ENCODE data around the gene STK32B.

Gene STK32B

DNA sequence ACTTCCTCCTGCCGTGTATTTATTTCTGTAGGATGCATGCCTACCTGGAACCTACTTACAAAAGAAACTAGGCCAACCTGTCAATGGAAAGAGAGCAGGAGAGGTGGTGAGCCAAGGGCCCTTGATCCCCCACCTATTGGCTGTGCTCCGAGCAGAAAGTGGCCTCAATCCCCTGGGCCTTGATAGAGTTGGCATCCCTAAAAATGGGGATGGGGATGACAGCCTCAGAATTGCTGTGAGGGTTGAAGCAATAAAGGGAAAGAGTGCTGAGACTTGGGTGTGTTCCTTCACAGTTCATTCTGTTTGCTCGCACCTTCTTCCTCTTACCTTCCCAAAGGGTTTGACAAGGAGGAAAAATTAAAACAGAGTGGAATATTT lies 314.7 kb downstream of the STK32B start:
- DNase-seq (ENCODE audit: low spot score in 2 of 2) (no peak), ATAC-seq (ENCODE audit: low read depth) (no peak)
- Mint-ChIP-seq H3K27me3 (no peaks in the 10 kb centered on the region), H3K4me1 (no peaks in the 10 kb centered on the region), H3K27ac (no peak overlapping the region), H3K36me3 (no peaks in the 10 kb centered on the region), H3K4me3 (no peak overlapping the region), H3K9me3 (peaks cover 5% of the 10 kb centered on the region)

DNA sequence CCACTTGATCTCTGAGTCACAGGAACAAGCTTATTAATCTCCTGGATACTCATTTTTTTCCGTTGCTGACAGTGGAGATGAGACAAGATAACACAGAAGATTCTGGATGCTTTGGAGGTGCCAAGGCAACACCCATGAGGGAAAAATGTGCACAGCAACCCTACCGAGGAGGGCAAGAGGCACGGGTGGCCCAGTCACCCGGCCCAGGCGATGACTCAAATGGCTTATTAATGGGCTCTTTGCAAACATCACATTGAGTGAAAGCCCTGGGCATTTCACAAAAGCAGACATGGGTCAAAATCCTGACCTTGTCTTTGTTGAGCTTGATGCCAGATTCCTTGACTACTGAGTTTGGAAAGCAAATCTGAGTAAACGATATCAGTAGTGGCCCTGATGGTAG lies 315.1 kb downstream of the STK32B start:
- ATAC-seq (ENCODE audit: low read depth) (no peak), DNase-seq (ENCODE audit: low spot score in 2 of 2) (no peak)
- Mint-ChIP-seq H3K27me3 (no peaks in the 10 kb centered on the region), H3K4me3 (no peak overlapping the region), H3K27ac (no peak overlapping the region), H3K9me3 (peaks cover 5% of the 10 kb centered on the region), H3K36me3 (no peaks in the 10 kb centered on the region), H3K4me1 (no peaks in the 10 kb centered on the region)

DNA sequence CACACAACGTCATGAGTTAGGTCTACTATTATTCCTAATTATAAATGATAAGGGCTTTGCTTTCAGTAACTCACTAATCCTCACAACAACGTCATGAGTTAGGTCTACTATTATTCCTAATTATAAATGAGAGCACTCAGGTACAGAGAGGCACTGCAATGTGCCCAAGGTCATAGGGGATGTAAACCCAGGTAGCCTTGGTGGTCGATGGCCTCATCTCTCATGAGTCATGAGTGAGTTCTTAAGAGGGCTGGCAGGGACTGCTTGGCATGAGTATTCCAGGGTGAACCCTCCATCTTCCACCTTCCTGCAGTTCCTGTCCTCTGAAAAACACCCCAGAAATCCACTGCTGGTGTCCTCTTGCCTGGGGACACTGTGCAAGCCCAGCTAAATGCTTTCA lies 317.1 kb downstream of the STK32B start:
- no peak overlapping the region for H3K27ac Mint-ChIP-seq
- no peaks in the 10 kb centered on the region for H3K36me3 Mint-ChIP-seq
- no peaks in the 10 kb centered on the region for H3K27me3 Mint-ChIP-seq
- no peak overlapping the region for H3K4me3 Mint-ChIP-seq
- H3K9me3 Mint-ChIP-seq = peaks cover 2% of the 10 kb centered on the region
- ATAC-seq (ENCODE audit: low read depth) (no peak), DNase-seq (ENCODE audit: low spot score in 2 of 2) (no peak)
- no peaks in the 10 kb centered on the region for H3K4me1 Mint-ChIP-seq

DNA sequence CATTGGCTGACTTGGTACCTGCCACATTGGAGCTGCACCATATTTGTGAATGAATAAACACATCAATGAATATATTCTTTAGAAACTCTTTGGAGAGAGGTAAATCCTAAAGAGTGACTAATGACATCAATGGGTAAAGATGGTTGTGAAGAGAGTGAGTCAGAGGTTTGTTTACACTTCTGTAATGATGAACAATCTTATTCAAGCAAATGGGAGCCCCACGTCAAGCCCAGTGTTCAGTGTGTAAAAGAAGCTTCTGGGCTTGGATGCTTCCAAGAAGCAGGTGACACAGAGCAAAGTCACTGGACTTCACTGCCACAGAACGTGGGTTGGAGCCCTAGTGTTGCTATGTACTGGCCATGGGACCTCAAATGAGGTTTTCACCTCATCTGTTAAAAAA lies 319.0 kb downstream of the STK32B start:
- no peak for DNase-seq (ENCODE audit: low spot score in 2 of 2)
- Mint-ChIP-seq H3K4me1 (no peaks in the 10 kb centered on the region), H3K27ac (no peak overlapping the region), H3K36me3 (no peaks in the 10 kb centered on the region), H3K27me3 (no peaks in the 10 kb centered on the region), H3K9me3 (peaks cover 8% of the 10 kb centered on the region), H3K4me3 (no peak overlapping the region)
- no peak for ATAC-seq (ENCODE audit: low read depth)

DNA sequence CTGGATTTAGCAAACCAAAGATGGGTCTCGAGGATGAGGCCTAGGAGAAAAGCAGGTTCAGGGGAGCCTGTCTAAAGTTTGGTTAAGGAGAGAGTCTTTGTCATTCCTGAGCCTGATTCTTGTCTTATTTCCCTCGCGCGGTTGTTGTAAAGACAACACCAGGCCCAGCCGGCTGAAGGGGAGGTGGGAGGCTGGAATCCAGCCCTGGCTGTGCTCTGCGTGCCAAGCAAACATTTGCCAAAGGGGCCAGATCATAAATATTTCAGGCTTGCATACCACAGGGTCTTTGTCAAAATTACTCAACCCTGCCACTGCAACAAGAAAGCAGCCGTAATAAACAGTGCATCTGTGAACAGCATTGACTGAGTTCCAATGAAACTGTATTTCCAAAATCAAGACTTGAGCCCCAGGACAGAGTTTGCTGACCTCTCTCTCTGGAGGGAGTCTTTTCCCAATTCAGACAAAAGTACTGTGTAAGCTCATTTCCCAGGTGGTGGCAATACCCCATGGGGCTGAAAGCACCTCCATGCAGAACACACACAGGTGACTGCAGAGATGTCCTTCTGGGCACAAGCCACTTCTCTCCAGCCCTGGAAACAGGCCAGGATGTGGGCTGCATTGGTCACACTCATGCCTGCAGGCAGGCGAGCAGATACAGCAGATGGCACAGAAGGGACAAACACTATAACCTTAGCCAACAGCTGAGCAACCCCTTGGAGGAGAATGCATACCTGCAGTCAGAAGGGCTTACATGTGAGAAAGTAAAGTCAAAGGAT lies 320.3 kb downstream of the STK32B start:
- ATAC-seq (ENCODE audit: low read depth) = no peak
- Mint-ChIP-seq H3K27ac (no peak overlapping the region), H3K4me1 (no peaks in the 10 kb centered on the region), H3K4me3 (no peak overlapping the region), H3K36me3 (no peaks in the 10 kb centered on the region), H3K27me3 (no peaks in the 10 kb centered on the region), H3K9me3 (peaks cover 13% of the 10 kb centered on the region)
- no peak for DNase-seq (ENCODE audit: low spot score in 2 of 2)

DNA sequence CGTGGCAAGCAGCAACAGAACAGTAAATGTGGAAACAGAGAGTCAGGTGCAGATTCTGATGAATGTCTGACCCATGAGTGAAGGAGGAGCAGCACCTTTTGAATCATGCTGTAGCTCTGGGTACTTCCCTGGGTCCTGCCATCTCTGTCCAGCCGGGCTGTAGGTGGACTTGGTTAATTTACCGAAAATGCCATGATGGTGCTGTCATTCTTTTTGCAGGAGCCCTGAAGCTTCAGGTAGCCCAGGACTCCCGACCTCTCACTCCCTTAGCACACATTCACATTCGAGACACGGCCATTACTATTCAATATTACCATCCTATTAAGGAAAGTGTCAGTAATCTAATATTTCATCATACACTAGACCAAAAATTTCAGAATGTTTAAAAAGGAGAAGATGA lies 320.9 kb downstream of the STK32B start:
- Mint-ChIP-seq H3K4me1 (no peaks in the 10 kb centered on the region), H3K4me3 (no peak overlapping the region), H3K27me3 (no peaks in the 10 kb centered on the region), H3K27ac (no peak overlapping the region), H3K36me3 (no peaks in the 10 kb centered on the region), H3K9me3 (peaks cover 16% of the 10 kb centered on the region)
- ATAC-seq (ENCODE audit: low read depth) (no peak), DNase-seq (ENCODE audit: low spot score in 2 of 2) (no peak)

DNA sequence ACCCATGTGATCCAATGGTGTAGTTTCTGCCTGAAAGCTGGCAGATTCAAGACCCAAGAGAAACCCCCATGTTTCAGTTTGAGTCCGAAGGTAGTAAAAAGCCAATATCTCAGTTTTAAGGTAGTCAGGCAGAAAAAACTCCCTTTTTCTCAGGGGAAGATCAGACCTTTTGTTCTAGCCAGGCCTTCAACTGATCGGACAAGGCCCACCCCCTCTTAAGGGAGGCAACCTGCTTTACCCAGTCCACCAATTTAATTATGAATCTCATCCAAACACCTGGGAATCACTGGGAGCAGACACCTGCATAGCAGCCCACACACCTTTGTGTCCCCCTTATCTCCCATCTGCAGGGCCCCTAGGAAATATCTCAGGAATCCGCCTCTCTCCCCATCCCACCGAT lies 322.0 kb downstream of the STK32B start:
- no peak for DNase-seq (ENCODE audit: low spot score in 2 of 2)
- H3K27ac Mint-ChIP-seq = no peak overlapping the region
- no peak overlapping the region for H3K4me3 Mint-ChIP-seq
- ATAC-seq (ENCODE audit: low read depth) = no peak
- H3K9me3 Mint-ChIP-seq = peaks cover 18% of the 10 kb centered on the region
- no peaks in the 10 kb centered on the region for H3K4me1 Mint-ChIP-seq
- no peaks in the 10 kb centered on the region for H3K27me3 Mint-ChIP-seq
- no peaks in the 10 kb centered on the region for H3K36me3 Mint-ChIP-seq

DNA sequence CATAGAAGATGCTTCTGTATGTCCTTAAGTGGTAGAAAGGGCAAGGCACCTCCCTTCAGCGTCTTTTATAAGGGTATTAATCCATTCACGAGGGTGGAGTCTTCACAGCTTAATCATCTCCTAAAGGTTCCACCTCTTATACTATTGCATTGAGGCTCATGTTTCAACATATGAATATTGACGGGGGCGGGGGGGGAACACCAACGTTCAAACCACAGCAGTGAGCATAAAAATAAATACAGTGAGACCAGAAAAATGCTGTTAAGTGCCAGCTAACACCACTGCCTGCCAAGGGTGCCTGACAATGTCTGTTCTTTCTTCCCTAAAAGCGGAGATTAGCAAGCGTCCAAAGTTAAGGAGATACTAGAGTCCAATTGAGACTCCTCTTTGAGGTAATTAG lies 323.3 kb downstream of the STK32B start:
- Mint-ChIP-seq H3K9me3 (peaks cover 18% of the 10 kb centered on the region), H3K4me3 (no peak overlapping the region), H3K36me3 (no peaks in the 10 kb centered on the region), H3K27me3 (no peaks in the 10 kb centered on the region), H3K27ac (no peak overlapping the region), H3K4me1 (no peaks in the 10 kb centered on the region)
- ATAC-seq (ENCODE audit: low read depth) (no peak), DNase-seq (ENCODE audit: low spot score in 2 of 2) (no peak)

DNA sequence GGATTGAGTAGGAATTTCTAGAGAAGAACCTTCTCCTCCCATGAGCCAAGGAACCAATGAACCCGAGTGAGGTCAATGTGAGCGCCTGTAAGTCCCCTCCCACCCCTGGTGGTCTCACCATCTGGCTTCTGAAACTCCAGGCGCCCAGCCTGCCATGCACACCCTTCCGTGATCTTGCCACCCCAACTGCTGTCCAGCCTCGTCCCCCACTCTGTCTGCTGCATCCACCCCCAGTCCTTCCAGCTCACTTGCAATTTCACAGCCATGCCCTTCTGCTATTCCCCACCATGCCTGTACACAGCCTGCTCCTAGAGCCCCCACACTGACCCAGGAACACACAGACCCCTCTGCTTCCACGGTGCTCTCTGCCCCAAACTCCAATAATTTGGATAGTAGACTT lies 323.7 kb downstream of the STK32B start:
- Mint-ChIP-seq H3K4me3 (no peak overlapping the region), H3K27ac (no peak overlapping the region), H3K4me1 (no peaks in the 10 kb centered on the region), H3K36me3 (no peaks in the 10 kb centered on the region), H3K9me3 (peaks cover 18% of the 10 kb centered on the region), H3K27me3 (no peaks in the 10 kb centered on the region)
- ATAC-seq (ENCODE audit: low read depth) = no peak
- DNase-seq (ENCODE audit: low spot score in 2 of 2) = no peak

DNA sequence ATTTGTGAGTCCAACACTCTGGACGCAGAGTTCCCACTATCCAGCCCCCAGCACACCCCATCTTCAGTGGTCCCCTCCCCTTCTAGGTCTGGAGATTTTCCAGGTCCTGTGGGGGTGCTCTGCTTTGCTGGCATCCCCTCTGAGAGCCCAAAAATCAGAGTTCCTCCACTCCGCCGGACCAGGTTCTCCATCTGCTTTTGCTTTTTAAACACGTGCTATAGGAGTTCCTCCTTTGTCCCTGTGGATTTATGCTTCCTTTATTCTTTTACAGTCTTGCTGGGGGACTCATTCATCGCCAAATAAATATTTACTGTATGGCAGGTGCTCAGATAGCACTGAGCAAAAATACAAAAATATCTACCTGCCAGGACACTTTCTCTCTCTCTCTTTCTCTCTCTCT lies 324.7 kb downstream of the STK32B start:
- Mint-ChIP-seq H3K36me3 (no peaks in the 10 kb centered on the region), H3K4me3 (no peak overlapping the region), H3K4me1 (no peaks in the 10 kb centered on the region), H3K27me3 (no peaks in the 10 kb centered on the region), H3K27ac (no peak overlapping the region), H3K9me3 (peaks cover 16% of the 10 kb centered on the region)
- no peak for DNase-seq (ENCODE audit: low spot score in 2 of 2)
- ATAC-seq (ENCODE audit: low read depth) = no peak

DNA sequence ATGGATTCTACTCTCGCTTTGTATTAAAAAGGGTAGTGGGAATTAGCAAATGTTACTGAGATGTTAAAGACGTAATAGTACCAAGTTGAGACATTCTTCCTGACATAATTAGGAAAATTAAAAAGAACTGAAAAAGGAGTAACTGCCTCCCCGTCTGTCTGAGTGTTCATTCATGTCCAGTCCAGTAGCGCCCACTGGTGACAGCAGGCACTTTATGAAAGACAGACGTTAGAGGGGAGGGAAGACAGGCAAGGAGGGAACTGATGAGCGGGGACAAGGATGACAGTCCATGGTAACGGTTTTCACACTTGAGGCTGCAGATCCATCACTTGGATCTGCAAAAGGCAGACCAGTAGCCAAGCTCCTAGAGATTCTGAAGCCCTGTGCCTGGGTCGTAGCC lies 326.7 kb downstream of the STK32B start:
- Mint-ChIP-seq H3K4me3 (no peak overlapping the region), H3K27ac (no peak overlapping the region), H3K9me3 (peaks cover 16% of the 10 kb centered on the region), H3K27me3 (no peaks in the 10 kb centered on the region), H3K36me3 (no peaks in the 10 kb centered on the region), H3K4me1 (no peaks in the 10 kb centered on the region)
- DNase-seq (ENCODE audit: low spot score in 2 of 2) (no peak), ATAC-seq (ENCODE audit: low read depth) (no peak)

DNA sequence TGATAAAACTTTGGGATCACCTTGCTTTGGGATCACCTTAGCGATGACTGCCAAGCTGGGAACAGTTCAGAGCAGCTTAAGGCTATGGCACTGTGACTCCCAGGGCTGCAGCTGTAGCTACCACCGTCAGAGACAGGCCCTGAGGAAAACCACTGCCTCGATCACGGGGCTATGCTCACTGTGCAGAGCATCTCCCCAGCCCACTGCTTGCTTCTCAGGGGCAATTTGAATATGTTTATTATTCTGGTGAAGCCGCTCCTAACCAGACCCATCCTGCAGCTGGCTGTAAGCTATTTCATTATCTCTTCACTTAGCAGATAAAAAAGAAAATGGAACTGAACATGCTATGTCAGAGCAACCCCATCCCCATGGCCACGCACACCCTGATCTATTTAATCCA lies 328.6 kb downstream of the STK32B start:
- Mint-ChIP-seq H3K27me3 (no peaks in the 10 kb centered on the region), H3K4me3 (no peak overlapping the region), H3K9me3 (peaks cover 11% of the 10 kb centered on the region), H3K27ac (no peak overlapping the region), H3K36me3 (no peaks in the 10 kb centered on the region), H3K4me1 (no peaks in the 10 kb centered on the region)
- DNase-seq (ENCODE audit: low spot score in 2 of 2) = no peak
- no peak for ATAC-seq (ENCODE audit: low read depth)

DNA sequence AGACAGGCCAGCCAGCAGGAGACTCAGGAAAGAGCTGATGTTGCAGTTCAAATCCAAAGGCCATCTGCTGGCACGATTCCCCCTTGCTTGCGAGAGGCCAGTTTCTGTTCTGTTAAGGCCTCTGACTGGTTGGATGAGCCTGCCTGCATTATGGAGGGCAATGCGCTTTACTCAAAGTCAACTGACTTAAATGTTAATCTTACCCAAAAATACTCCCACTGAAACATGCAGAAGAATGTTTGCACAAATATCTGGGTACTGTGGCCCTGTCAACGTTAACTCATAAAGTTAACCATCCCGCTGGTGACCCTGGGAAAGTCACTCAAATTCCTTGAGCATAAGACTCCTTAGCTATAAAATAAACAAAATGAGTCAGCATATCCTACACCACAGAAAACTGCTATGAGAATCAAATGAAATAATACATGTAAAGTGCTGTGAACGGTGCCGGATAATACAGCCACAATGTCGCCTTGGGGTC lies 330.7 kb downstream of the STK32B start:
- DNase-seq (ENCODE audit: low spot score in 2 of 2) = no peak
- Mint-ChIP-seq H3K9me3 (peaks cover 1% of the 10 kb centered on the region), H3K36me3 (no peaks in the 10 kb centered on the region)

DNA sequence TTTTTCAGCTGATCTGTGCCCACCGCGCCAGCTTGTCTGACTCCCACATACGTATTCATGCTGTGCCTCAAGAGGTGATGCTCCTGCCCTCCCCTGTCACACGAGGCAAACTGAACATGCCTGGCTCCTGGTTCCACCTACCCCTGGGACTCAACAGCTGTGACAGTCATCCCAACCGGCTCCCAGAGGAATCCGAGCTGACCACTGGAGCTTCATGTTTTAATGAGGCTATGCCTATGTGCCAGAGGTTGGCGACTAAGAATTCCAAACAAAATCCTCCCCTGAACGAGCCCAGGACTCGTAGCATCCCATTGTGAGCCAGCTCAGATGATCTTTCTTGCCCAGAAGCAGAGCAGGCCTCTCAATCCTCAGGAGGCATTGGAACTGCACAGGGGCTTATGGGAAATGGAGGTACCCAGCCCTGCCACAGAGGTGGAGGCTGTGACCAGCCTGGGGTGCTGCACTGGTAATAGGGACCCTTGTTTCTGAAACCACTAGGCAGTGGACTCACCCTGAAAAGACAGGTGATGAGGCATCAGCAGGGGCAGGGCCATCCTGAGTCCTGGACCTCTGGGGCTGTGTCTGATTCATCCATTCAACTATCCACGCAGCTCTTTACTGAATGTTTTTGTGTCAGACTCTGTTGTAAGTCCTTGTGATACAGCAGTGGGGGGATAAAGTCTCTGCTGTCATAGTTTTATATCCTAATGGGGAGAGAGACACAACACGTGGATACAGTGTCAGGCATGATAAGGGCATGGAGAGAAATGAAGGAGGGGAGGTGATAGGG lies 332.1 kb downstream of the STK32B start:
- no peaks in the 10 kb centered on the region for H3K36me3 Mint-ChIP-seq
- ATAC-seq (ENCODE audit: low read depth) = no peak
- no peaks in the 10 kb centered on the region for H3K9me3 Mint-ChIP-seq
- no peaks in the 10 kb centered on the region for H3K27me3 Mint-ChIP-seq
- H3K4me1 Mint-ChIP-seq = no peaks in the 10 kb centered on the region
- no peak overlapping the region for H3K4me3 Mint-ChIP-seq
- no peak for DNase-seq (ENCODE audit: low spot score in 2 of 2)
- no peak overlapping the region for H3K27ac Mint-ChIP-seq

More for the DNA sequence above, 330.7 kb downstream of the STK32B start:
- Mint-ChIP-seq H3K27me3 (no peaks in the 10 kb centered on the region), H3K4me3 (no peak overlapping the region), H3K27ac (no peak overlapping the region), H3K4me1 (no peaks in the 10 kb centered on the region)
- no peak for ATAC-seq (ENCODE audit: low read depth)

Data from memory B cell (primary cell).